GM12873 (cell line): Measurements from ENCODE around the gene PTPN7.

Experiments
- CTCF ChIP-seq: IDR thresholded peaks from 2 replicates; pipeline ENCODE4 v1.5.1; 2012; ENCODE audit warnings: low read depth, mild to moderate bottlenecking, moderate library complexity, low read length, control low read depth; ENCODE audit not compliant: insufficient read depth; ENCODE audit errors: missing control alignments

PTPN7 gene

GRCh38 chr1:202202500-202203168 is 42.2 kb upstream of the PTPN7 start:
- no peak for TF ChIP-seq CTCF

- TF ChIP-seq CTCF = no peak
Observed at GRCh38 chr1:202201971-202202370, 41.6 kb upstream of the PTPN7 start.

GRCh38 chr1:202201266-202201665 is 40.9 kb upstream of the PTPN7 start:
- TF ChIP-seq CTCF = no peak

GRCh38 chr1:202200669-202201068 is 40.3 kb upstream of the PTPN7 start:
- TF ChIP-seq CTCF = no peak

GRCh38 chr1:202200112-202200548 is 39.7 kb upstream of the PTPN7 start:
- no peak for TF ChIP-seq CTCF

GRCh38 chr1:202199040-202199889 is 38.9 kb upstream of the PTPN7 start:
- no peak for TF ChIP-seq CTCF

- TF ChIP-seq CTCF = no peak
Observed at GRCh38 chr1:202198366-202198724, 37.9 kb upstream of the PTPN7 start.
